ENCODE measurements around the gene RPL19. TPM values are rescaled to one million over a fixed set of nuclear protein-coding genes. Genes with fewer than 3 reads are reported as not detected.

Gene RPL19
- total and polyA plus RNA-seq, 2 experiments from 2014 or later, result 903 to 1,500 TPM

DNA sequence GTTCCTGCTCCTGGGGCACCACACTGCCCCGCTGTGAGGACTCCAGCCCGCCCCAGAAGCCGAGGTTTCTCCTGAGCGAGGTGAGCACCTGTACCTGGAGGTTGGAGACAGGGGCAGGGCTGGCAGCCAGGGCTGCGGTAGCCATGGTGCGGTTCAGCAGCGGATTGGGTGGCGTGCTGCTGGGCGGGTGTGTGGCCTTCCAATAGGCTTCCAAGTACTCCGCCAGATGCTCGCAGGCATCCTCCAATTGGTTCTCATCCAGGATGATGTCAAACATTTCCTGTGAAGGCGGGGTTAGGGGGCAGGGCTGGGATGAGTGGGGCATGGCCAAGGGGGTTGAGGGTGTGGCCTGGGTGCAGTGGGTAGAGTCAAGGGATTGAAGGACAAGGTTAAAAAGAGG, 22.8 kb upstream of the RPL19 start:
- H3K4me2 ChIP-seq (ENCODE audit: unreplicated experiment), result no peak overlapping the region
- in situ Hi-C loops (cut with MboI), result no loop called here

DNA sequence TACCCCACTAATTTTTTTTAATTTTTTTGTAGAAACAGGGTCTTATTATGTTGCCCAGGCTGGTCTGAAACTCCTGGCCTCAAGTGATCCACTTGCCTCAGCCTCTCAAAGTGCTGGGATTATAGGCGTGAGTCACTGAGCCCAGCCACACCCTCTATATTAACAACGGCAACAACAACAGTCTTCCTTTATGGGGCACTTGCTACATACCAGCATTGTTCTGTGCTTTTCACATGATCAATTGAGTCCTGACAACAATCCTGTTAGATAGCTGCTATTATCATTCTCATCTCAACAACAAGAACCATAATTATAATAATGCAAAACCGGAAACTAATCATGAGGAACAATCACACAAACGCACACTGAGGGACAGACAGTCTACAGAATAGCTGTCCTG, 21.5 kb upstream of the RPL19 start:
- H3K9ac ChIP-seq, result no peak overlapping the region
- DNase-seq, result peak; percentile 70
- in situ Hi-C loops (cut with MboI), result no loop called here
- H4K20me1 ChIP-seq (ENCODE audit: insufficient read depth), result no peaks in the 10 kb centered on the region
- WGBS, 2 experiments (ENCODE audit: low coverage in 1 of 2, low lambda C conversion rate in 2 of 2, missing lambda C conversion rate in 2 of 2), result 38 to 42% methylated on average over 4 of the region's 4 CpGs
- H3K79me2 ChIP-seq (ENCODE audit: insufficient read depth), result no peaks in the 10 kb centered on the region
- no peaks in the 10 kb centered on the region for H3K9me2 ChIP-seq (ENCODE audit: insufficient read depth)
- peaks cover 8% of the 10 kb centered on the region; the same call in 1 of the 2 replicates for H3K4me1 ChIP-seq (ENCODE audit: insufficient read depth)
- no peak overlapping the region for H3K4me2 ChIP-seq (ENCODE audit: unreplicated experiment)
- H3K9me3 ChIP-seq (ENCODE audit: low read depth), result no peaks in the 10 kb centered on the region
- no peak overlapping the region for H2AFZ ChIP-seq
- H3K36me3 ChIP-seq (ENCODE audit: low read depth), result peaks cover 23% of the 10 kb centered on the region; the same call in 1 of the 2 replicates
- no peak for TF ChIP-seq EZH2 (IDR thresholded peaks at IDR 0.05; ENCODE audit: insufficient read depth, poor library complexity, severe bottlenecking)
- TF ChIP-seq EZH2phosphoT487 (IDR thresholded peaks at IDR 0.05; ENCODE audit: insufficient read depth, low read depth), result no peak
- H3K27me3 ChIP-seq (replicated peaks; ENCODE audit: insufficient read depth), result no peaks in the 10 kb centered on the region
- H3K4me3 ChIP-seq, result no peak overlapping the region
- H3F3A ChIP-seq (ENCODE audit: insufficient read depth), result peaks cover 13% of the 10 kb centered on the region; the same call in 1 of the 2 replicates
- H3K27ac ChIP-seq, result peak overlapping the region; percentile 58

More for the DNA sequence above, 22.8 kb upstream of the RPL19 start:
- Histone ChIP-seq H3K9ac (no peak overlapping the region), H4K20me1 (ENCODE audit: insufficient read depth) (no peaks in the 10 kb centered on the region), H3F3A (ENCODE audit: insufficient read depth) (peaks cover 13% of the 10 kb centered on the region; the same call in 1 of the 2 replicates), H3K79me2 (ENCODE audit: insufficient read depth) (no peaks in the 10 kb centered on the region), H3K27ac (no peak overlapping the region), H3K36me3 (ENCODE audit: low read depth) (peaks cover 15% of the 10 kb centered on the region; the same call in 1 of the 2 replicates), H3K9me3 (ENCODE audit: low read depth) (no peaks in the 10 kb centered on the region), H3K27me3 (replicated peaks; ENCODE audit: insufficient read depth) (no peaks in the 10 kb centered on the region), H2AFZ (no peak overlapping the region), H3K9me2 (ENCODE audit: insufficient read depth) (no peaks in the 10 kb centered on the region), H3K4me3 (no peak overlapping the region), H3K4me1 (ENCODE audit: insufficient read depth) (peaks cover 8% of the 10 kb centered on the region; the same call in 1 of the 2 replicates)
- no peak for DNase-seq
- TF ChIP-seq EZH2 (IDR thresholded peaks at IDR 0.05; ENCODE audit: insufficient read depth, poor library complexity, severe bottlenecking), result no peak
- no peak for TF ChIP-seq EZH2phosphoT487 (IDR thresholded peaks at IDR 0.05; ENCODE audit: insufficient read depth, low read depth)
- 85 to 87% methylated on average over 12 of the region's 12 CpGs for WGBS, 2 experiments (ENCODE audit: low coverage in 1 of 2, low lambda C conversion rate in 2 of 2, missing lambda C conversion rate in 2 of 2)

DNA sequence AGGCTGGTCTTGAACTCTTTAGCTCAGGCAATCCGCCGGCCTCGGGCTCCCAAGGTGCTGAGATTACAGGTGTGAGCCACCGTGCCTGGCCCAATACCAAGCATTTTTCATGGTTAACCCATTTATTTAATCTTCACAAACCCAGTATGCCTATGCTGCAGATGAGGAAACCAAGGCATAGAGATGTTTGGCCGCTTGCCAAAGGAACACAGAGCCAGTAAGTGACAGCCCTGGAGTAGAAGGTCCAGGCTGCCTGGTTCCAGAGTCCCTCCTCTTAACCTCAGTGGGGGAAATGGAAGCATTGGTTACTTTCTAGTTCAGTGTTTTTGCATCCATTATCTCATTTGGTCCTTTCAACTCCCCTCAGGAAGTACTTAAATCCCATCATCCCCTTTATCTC, 18.8 kb upstream of the RPL19 start:
- 78 to 80% methylated on average over 5 of the region's 5 CpGs for WGBS, 2 experiments (ENCODE audit: low coverage in 1 of 2, low lambda C conversion rate in 2 of 2, missing lambda C conversion rate in 2 of 2)
- Histone ChIP-seq H3K79me2 (ENCODE audit: insufficient read depth) (no peaks in the 10 kb centered on the region), H3K27me3 (replicated peaks; ENCODE audit: insufficient read depth) (no peaks in the 10 kb centered on the region), H3K9me3 (ENCODE audit: low read depth) (no peaks in the 10 kb centered on the region), H2AFZ (no peak overlapping the region), H3F3A (ENCODE audit: insufficient read depth) (peaks cover 13% of the 10 kb centered on the region; the same call in 1 of the 2 replicates), H3K4me3 (no peak overlapping the region), H3K36me3 (ENCODE audit: low read depth) (peaks cover 25% of the 10 kb centered on the region; the same call in 1 of the 2 replicates), H3K4me2 (ENCODE audit: unreplicated experiment) (no peak overlapping the region), H3K27ac (no peak overlapping the region), H4K20me1 (ENCODE audit: insufficient read depth) (no peaks in the 10 kb centered on the region), H3K9me2 (ENCODE audit: insufficient read depth) (no peaks in the 10 kb centered on the region), H3K9ac (no peak overlapping the region), H3K4me1 (ENCODE audit: insufficient read depth) (peaks cover 8% of the 10 kb centered on the region; the same call in 1 of the 2 replicates)
- no peak for DNase-seq
- in situ Hi-C loops (cut with MboI), result no loop called here
- TF ChIP-seq EZH2phosphoT487 (IDR thresholded peaks at IDR 0.05; ENCODE audit: insufficient read depth, low read depth), result no peak
- no peak for TF ChIP-seq EZH2 (IDR thresholded peaks at IDR 0.05; ENCODE audit: insufficient read depth, poor library complexity, severe bottlenecking)

DNA sequence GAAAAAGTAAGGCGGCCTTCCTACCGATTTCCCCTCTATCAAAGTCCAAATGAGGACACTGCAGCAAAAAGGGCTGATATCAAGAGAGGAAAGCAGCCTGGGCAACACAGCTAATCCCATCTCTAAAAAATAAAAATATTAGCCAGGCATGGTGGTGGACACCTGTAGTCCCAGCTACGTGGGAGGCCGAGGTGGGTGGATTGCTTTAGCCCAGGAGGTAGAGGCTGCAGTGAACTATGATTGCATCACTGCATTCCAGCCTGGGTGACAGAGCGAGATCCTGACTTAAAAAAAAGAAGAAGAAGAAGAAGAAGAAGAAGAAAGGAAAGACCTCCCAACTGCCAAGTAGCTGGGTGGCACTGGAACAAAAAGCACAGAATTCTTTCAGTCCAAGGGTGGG, 17.0 kb upstream of the RPL19 start:
- DNase-seq, result no peak
- peaks cover 8% of the 10 kb centered on the region; the same call in 1 of the 2 replicates for H3K4me1 ChIP-seq (ENCODE audit: insufficient read depth)
- H3F3A ChIP-seq (ENCODE audit: insufficient read depth), result peaks cover 13% of the 10 kb centered on the region; the same call in 1 of the 2 replicates
- no peaks in the 10 kb centered on the region for H4K20me1 ChIP-seq (ENCODE audit: insufficient read depth)
- TF ChIP-seq EZH2 (IDR thresholded peaks at IDR 0.05; ENCODE audit: insufficient read depth, poor library complexity, severe bottlenecking) (no peak), EZH2phosphoT487 (IDR thresholded peaks at IDR 0.05; ENCODE audit: insufficient read depth, low read depth) (no peak)
- no peak overlapping the region for H3K27ac ChIP-seq
- 97% methylated on average over 5 of the region's 5 CpGs for WGBS, 2 experiments (ENCODE audit: low coverage in 1 of 2, low lambda C conversion rate in 2 of 2, missing lambda C conversion rate in 2 of 2)
- H2AFZ ChIP-seq, result no peak overlapping the region
- no peak overlapping the region for H3K4me3 ChIP-seq
- H3K9me3 ChIP-seq (ENCODE audit: low read depth), result no peaks in the 10 kb centered on the region
- no peaks in the 10 kb centered on the region for H3K27me3 ChIP-seq (replicated peaks; ENCODE audit: insufficient read depth)
- peaks cover 20% of the 10 kb centered on the region; the same call in 1 of the 2 replicates for H3K36me3 ChIP-seq (ENCODE audit: low read depth)
- no peaks in the 10 kb centered on the region for H3K79me2 ChIP-seq (ENCODE audit: insufficient read depth)
- H3K9me2 ChIP-seq (ENCODE audit: insufficient read depth), result no peaks in the 10 kb centered on the region
- H3K4me2 ChIP-seq (ENCODE audit: unreplicated experiment), result no peak overlapping the region
- H3K9ac ChIP-seq, result no peak overlapping the region
- in situ Hi-C loops (cut with MboI), result no loop called here

All from GM23248 (cell line).